RWPE1 (cell line): ENCODE data around the gene EEF1B2.
"Not testable (repeated sequence)": the region's sequence is repeated elsewhere in the genome, so short reads cannot be mapped to it uniquely, and the experiment has no call there.

ENCODE experiments used
- CTCF ChIA-PET: fragments of 350-600 bp; sonication (Branson Sonifier 250); formaldehyde crosslinking; extraction: SDS; loops from one replicate; lab custom pipeline; 2021; lab: Yijun Ruan, JAX
- POLR2A ChIA-PET: fragments of 400-600 bp; formaldehyde crosslinking; extraction: SDS; loops from one replicate; lab custom pipeline; 2020; ENCODE audit warnings: antibody characterized with exemption; ENCODE audit not compliant: low non-redundant PET; lab: Yijun Ruan, JAX
- DNase-seq: peaks from one replicate; pipeline ENCODE4 v3.0.0; 2012; ENCODE audit warnings: low spot score
- H3K27ac ChIP-seq: fragments of 450-650 bp; 2 replicates; pipeline ENCODE4 v1.5.1; 2017
- CTCF ChIP-seq: fragments of 450-650 bp; conservative IDR thresholded peaks from 2 replicates; pipeline ENCODE4 v1.5.1; 2017; ENCODE audit warnings: low read depth, mild to moderate bottlenecking

EEF1B2 gene

GRCh38 chr2:206163251-206163880 is 3.7 kb downstream of the EEF1B2 start:
- H3K27ac ChIP-seq, result peak overlapping the region; percentile 49
- ChIA-PET POLR2A (no interaction called here), CTCF (interaction anchor here (0.6 kb wide), 1 partner anchor 237 kb away, joined by 6 read pairs; no protein-coding TSS in a partner anchor)
- no peak for TF ChIP-seq CTCF
- no peak for DNase-seq

GRCh38 chr2:206164261-206164862 is 4.7 kb downstream of the EEF1B2 start:
- peak overlapping the region; percentile 32; the same call in 1 of the 2 replicates for H3K27ac ChIP-seq
- peak; percentile 83 for TF ChIP-seq CTCF
- ChIA-PET CTCF (interaction anchor here (0.6 to 1.2 kb wide), 6 partner anchors 27 to 270 kb away, joined by 3 to 6 read pairs (median 4); no protein-coding TSS in a partner anchor), POLR2A (no interaction called here)
- peak; percentile 35 for DNase-seq

GRCh38 chr2:206168230-206168629 is 8.5 kb downstream of the EEF1B2 start:
- H3K27ac ChIP-seq, DNase-seq, POLR2A ChIA-PET, CTCF ChIA-PET: not testable (repeated sequence)

- DNase-seq, CTCF ChIA-PET, POLR2A ChIA-PET, H3K27ac ChIP-seq: not testable (repeated sequence)
Measured at GRCh38 chr2:206171624-206172397, 12.1 kb downstream of the EEF1B2 start.

- CTCF ChIA-PET, result no interaction called here
- POLR2A ChIA-PET, result no interaction called here
- no peak for TF ChIP-seq CTCF
- no peak for DNase-seq
- no peak overlapping the region for H3K27ac ChIP-seq
Measured at GRCh38 chr2:206173147-206173546, 13.5 kb downstream of the EEF1B2 start.

GRCh38 chr2:206176121-206176520 is 16.4 kb downstream of the EEF1B2 start:
- TF ChIP-seq CTCF, result no peak
- CTCF ChIA-PET, result no interaction called here
- no peak for DNase-seq

GRCh38 chr2:206176901-206177300 is 17.2 kb downstream of the EEF1B2 start:
- DNase-seq, result no peak
- no peak overlapping the region for H3K27ac ChIP-seq
- no peak for TF ChIP-seq CTCF
- ChIA-PET POLR2A (no interaction called here), CTCF (no interaction called here)

More at GRCh38 chr2:206176121-206176520, 16.4 kb downstream of the EEF1B2 start:
- POLR2A ChIA-PET, result no interaction called here
- H3K27ac ChIP-seq, result no peak overlapping the region

GRCh38 chr2:206181526-206181925 is 21.8 kb downstream of the EEF1B2 start:
- POLR2A ChIA-PET, DNase-seq, H3K27ac ChIP-seq, CTCF ChIA-PET: not testable (repeated sequence)
